ENCODE data around the gene RAN. TPM values are rescaled to one million over a fixed set of nuclear protein-coding genes. Genes with fewer than 3 reads are reported as not detected.

The RAN gene
- total and polyA plus RNA-seq, 9 of the 15 experiments (the other 6 are each of a cell fraction or from before 2014, with no cell fraction given), result 1,687 to 3,820 (median 2,300) TPM

DNA sequence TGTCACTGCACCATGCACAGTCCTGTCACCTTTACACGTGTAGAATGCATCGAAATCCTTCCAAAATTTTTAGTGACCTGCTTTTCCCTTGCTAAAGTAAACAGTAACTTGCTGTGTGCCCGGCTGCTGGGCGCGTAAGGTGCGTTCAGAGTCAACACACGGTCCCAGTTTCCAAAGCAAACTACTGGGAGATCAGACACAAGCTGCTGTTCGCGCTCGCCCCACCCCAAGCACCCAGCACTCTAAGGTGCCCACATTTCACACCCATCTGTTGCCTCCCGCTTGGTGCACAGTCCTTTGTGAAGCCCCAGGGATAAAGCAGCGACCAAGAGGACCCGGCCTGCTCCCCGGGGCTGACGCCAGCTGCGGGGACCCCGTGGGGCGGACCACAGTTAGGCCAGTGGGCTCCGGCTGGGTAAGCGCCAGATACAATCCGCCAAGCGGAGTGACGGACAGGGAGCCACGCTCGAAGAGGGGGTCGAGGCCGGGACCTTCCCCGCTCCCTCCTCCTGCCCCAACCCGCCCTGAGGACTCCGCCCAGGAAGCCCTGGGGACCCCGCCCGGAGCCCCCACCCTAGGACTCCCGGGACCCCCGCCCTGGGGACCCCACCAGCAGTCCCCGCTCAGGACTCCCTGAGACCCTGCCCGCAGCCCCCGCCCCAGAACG lies 33.4 kb upstream of the RAN start (continued):
- TF ChIP-seq JUND (IDR thresholded peaks at IDR 0.05; ENCODE audit: borderline replicate concordance, low read depth, low read length) (no peak), JUND (tag; IDR thresholded peaks at IDR 0.05; ENCODE audit: borderline replicate concordance, low read depth, low read length) (no peak), ARHGAP35 (IDR thresholded peaks at IDR 0.05; ENCODE audit: partially characterized antibody) (no peak), ESRRB (CRISPR knock-in tag; IDR thresholded peaks at IDR 0.05; ENCODE audit: borderline replicate concordance) (no peak), NCOR1 (IDR thresholded peaks at IDR 0.05) (no peak), RBBP5 (IDR thresholded peaks at IDR 0.05; ENCODE audit: borderline replicate concordance, insufficient read depth, low read length, poor library complexity, severe bottlenecking) (peak; percentile 60), TAF9B (IDR thresholded peaks at IDR 0.05; ENCODE audit: partially characterized antibody) (no peak)

DNA sequence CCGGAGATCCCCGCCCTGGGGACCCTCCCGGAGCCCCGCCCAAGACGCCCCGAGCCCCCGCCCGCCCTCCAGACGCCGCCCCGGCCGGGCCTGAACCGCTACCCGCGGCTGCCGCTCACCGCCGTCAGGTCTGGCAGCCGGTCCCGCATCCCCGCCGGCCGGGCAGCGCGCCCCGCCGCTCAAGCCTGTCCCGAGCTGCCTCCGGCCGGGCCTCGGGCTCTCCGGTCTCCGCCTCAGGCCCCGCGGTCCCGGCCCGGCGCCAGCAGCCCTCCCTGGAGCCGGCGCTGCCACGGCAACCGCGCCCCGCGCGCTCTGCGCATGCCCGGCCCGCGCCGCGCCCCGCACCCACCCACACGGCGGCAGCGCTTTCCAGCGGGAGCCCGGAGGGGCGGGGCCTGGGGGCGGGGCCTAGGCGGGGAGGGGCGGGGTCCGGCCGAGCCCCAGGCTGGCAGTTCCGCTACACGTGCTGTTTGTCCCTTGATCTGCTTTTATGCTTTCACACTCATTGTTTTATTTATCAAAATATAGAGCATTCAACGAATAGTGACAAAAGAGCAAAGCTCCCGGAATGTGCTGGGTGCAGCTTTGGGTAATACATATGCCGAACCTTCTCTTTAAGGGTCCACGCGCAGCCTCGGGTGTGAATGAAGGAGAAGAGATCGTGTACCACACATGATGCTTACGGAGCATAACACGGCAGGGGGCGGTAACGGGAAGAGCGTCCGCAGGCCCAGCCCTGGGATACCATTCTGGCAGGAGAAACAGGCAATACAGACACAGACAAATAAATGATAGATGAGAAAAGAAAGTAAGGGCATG lies 32.7 kb upstream of the RAN start, which contains the start of gene STX2:
Gene STX2, minus strand, starts transcription at position 300 of the 819 bp plus-strand sequence. Its CDS starts 151 bp downstream, at position 149.
- H4K20me1 ChIP-seq (replicated peaks; ENCODE audit: control insufficient read depth, insufficient read depth, low read length), result no peaks in the 10 kb centered on the region
- H3K4me3 ChIP-seq, result peak within 1 kb of the TSS; percentile 69
- FAIRE-seq (peak; percentile 69), DNase-seq (ENCODE audit: extremely low read depth in 1 of 4, low spot score in 3 of 4) (peak; percentile 89 to 97 (median 96)), ATAC-seq (peak; percentile 82)
- BruUV-seq (replicated peaks), result no TSS peak
- no peaks in the 10 kb centered on the region for H3K27me3 ChIP-seq (ENCODE audit: control insufficient read depth in 2 of 2, insufficient read depth in 2 of 2, low read length in 2 of 2)
- ChIA-PET POLR2A (interaction anchor here (1.0 kb wide), 1 partner anchor 32 kb away, joined by 4 read pairs; no protein-coding TSS in a partner anchor), CTCF (ENCODE audit: low intra/inter-chr PET ratio) (interaction anchor here (0.6 to 0.7 kb wide), 2 partner anchors 12 to 21 kb away, joined by 4 read pairs; no protein-coding TSS in a partner anchor)
- H2AFZ ChIP-seq (ENCODE audit: low read depth, low read length), result peak within 1 kb of the TSS; percentile 98
- peak within 1 kb of the TSS; percentile 88 for H3K4me2 ChIP-seq (ENCODE audit: insufficient read depth, low read length)
- WGBS (ENCODE audit: insufficient coverage, low coverage, missing lambda C conversion rate), result 1% methylated on average over 55 of the region's 79 CpGs
- H3K9me1 ChIP-seq (ENCODE audit: control insufficient read depth, insufficient read depth, low read length), result no peaks in the 10 kb centered on the region
- no peaks in the 10 kb centered on the region; the same call in 1 of the 2 replicates for H3K9me3 ChIP-seq (replicated peaks; ENCODE audit: control insufficient read depth, insufficient read depth, low read depth, low read length)
- peaks cover 33% of the 10 kb centered on the region in 2 experiments for H3K4me1 ChIP-seq (replicated peaks in 1 of 2; ENCODE audit: control insufficient read depth in 2 of 2, insufficient read depth in 2 of 2, low read length in 2 of 2)
- peak within 1 kb of the TSS; percentile 72 for H3K27ac ChIP-seq (ENCODE audit: extremely low read depth, low read depth, low read length)
- H3K9ac ChIP-seq (ENCODE audit: insufficient read depth in 1 of 2, low read depth in 2 of 2, low read length in 2 of 2), result peak within 1 kb of the TSS; percentile 73 to 98
- intact Hi-C loops (cut with micrococcal nuclease) (loop anchor here (2.0 to 10.0 kb wide), 3 partner anchors 16 to 516 kb away; no protein-coding TSS in a partner anchor), in situ Hi-C loops (cut with MboI) (no loop called here)
- H3K36me3 ChIP-seq (ENCODE audit: control insufficient read depth, insufficient read depth, low read length), result peaks cover 9% of the 10 kb centered on the region
- H3K79me2 ChIP-seq (ENCODE audit: control insufficient read depth, insufficient read depth, low read length), result peaks cover 45% of the 10 kb centered on the region
- no peak for TF ChIP-seq XRCC4 (IDR thresholded peaks at IDR 0.05; ENCODE audit: extremely low read depth, insufficient read depth, insufficient read length)
- 0 out of 2 replicates have a peak, but pooled peaks have one; percentile 50 for TF ChIP-seq ZNF24 (IDR thresholded peaks at IDR 0.05)
- TF ChIP-seq SOX6 (IDR thresholded peaks at IDR 0.05), result peak; percentile 49; the same call in 1 of the 2 replicates
- TF ChIP-seq, protein P1, sequence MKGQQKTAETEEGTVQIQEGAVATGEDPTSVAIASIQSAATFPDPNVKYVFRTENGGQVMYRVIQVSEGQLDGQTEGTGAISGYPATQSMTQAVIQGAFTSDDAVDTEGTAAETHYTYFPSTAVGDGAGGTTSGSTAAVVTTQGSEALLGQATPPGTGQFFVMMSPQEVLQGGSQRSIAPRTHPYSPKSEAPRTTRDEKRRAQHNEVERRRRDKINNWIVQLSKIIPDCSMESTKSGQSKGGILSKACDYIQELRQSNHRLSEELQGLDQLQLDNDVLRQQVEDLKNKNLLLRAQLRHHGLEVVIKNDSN (CRISPR knock-in tag; IDR thresholded peaks at IDR 0.05), result peak; percentile 42; the same call in 1 of the 2 replicates
- peak; percentile 82 for TF ChIP-seq KLF13 (tag; IDR thresholded peaks at IDR 0.05; ENCODE audit: borderline replicate concordance, low read depth)
- peak; percentile 65 for TF ChIP-seq DPF2 (IDR thresholded peaks at IDR 0.05)
- TF ChIP-seq, protein P2, sequence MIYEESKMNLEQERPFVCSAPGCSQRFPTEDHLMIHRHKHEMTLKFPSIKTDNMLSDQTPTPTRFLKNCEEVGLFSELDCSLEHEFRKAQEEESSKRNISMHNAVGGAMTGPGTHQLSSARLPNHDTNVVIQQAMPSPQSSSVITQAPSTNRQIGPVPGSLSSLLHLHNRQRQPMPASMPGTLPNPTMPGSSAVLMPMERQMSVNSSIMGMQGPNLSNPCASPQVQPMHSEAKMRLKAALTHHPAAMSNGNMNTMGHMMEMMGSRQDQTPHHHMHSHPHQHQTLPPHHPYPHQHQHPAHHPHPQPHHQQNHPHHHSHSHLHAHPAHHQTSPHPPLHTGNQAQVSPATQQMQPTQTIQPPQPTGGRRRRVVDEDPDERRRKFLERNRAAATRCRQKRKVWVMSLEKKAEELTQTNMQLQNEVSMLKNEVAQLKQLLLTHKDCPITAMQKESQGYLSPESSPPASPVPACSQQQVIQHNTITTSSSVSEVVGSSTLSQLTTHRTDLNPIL (CRISPR knock-in tag; IDR thresholded peaks at IDR 0.05), result no peak
- 0 out of 4 replicates have a peak, but pooled peaks of 1 of the 2 experiments have one; percentile 27 for TF ChIP-seq TRIM24 (IDR thresholded peaks at IDR 0.05)
- peak; percentile 32; the same call in 1 of the 2 replicates for TF ChIP-seq MAFG (tag; conservative IDR thresholded peaks at IDR 0.05)
- peak; percentile 56; the same call in 1 of the 2 replicates for TF ChIP-seq CREB1 (IDR thresholded peaks at IDR 0.05)
- peak; percentile 61; the same call in 1 of the 2 replicates for TF ChIP-seq CREB1 (CRISPR knock-in tag; IDR thresholded peaks at IDR 0.05)
- no peak for TF ChIP-seq ZNF146 (CRISPR knock-in tag; IDR thresholded peaks at IDR 0.05; ENCODE audit: unreplicated experiment)

Data from K562 (cell line).